Activated gamma-delta T cell treated with anti-CD3 and anti-CD28 coated beads, Interleukin-2, amount 50 U/mL, for 16 hours (primary cell): Measurements from ENCODE around the gene ASTN2.

Source experiments
- DNase-seq: peaks from one replicate; pipeline ENCODE4 v3.0.0-alpha.2; 2020; ENCODE audit warnings: low read depth

ASTN2 gene

GRCh38 chr9:117164512-117164911, 250.3 kb downstream of the ASTN2 start:
- DNase-seq = no peak

GRCh38 chr9:117160254-117160653, 254.6 kb downstream of the ASTN2 start:
- DNase-seq = no peak

GRCh38 chr9:117156771-117157535, 257.9 kb downstream of the ASTN2 start:
- DNase-seq = no peak

GRCh38 chr9:117156144-117156688, 258.6 kb downstream of the ASTN2 start:
- DNase-seq = no peak

- no peak for DNase-seq
Measured at GRCh38 chr9:117153021-117153420, 261.8 kb downstream of the ASTN2 start.

GRCh38 chr9:117151716-117152115, 263.1 kb downstream of the ASTN2 start:
- DNase-seq = no peak

- no peak for DNase-seq
Measured at GRCh38 chr9:117149996-117150395, 264.9 kb downstream of the ASTN2 start.

- DNase-seq = no peak
Measured at GRCh38 chr9:117145811-117146490, 268.9 kb downstream of the ASTN2 start.

- DNase-seq = no peak
Measured at GRCh38 chr9:117145081-117145480, 269.8 kb downstream of the ASTN2 start.

- DNase-seq = no peak
Measured at GRCh38 chr9:117138231-117138630, 276.6 kb downstream of the ASTN2 start.

- DNase-seq = no peak
Measured at GRCh38 chr9:117136461-117136860, 278.4 kb downstream of the ASTN2 start.

GRCh38 chr9:117135501-117136098, 279.3 kb downstream of the ASTN2 start:
- DNase-seq = no peak

GRCh38 chr9:117134826-117135500, 279.9 kb downstream of the ASTN2 start:
- no peak for DNase-seq

GRCh38 chr9:117126871-117127270, 288.0 kb downstream of the ASTN2 start:
- DNase-seq = no peak

GRCh38 chr9:117125531-117125930, 289.3 kb downstream of the ASTN2 start:
- DNase-seq = no peak

GRCh38 chr9:117123729-117124128, 291.1 kb downstream of the ASTN2 start:
- DNase-seq = no peak

GRCh38 chr9:117122953-117123352, 291.9 kb downstream of the ASTN2 start:
- no peak for DNase-seq

- no peak for DNase-seq
Measured at GRCh38 chr9:117122102-117122501, 292.8 kb downstream of the ASTN2 start.

- DNase-seq = no peak
Measured at GRCh38 chr9:117121316-117121715, 293.5 kb downstream of the ASTN2 start.

- no peak for DNase-seq
Measured at GRCh38 chr9:117120061-117120460, 294.8 kb downstream of the ASTN2 start.

GRCh38 chr9:117116084-117116483, 298.8 kb downstream of the ASTN2 start:
- no peak for DNase-seq

GRCh38 chr9:117114768-117115167, 300.1 kb downstream of the ASTN2 start:
- no peak for DNase-seq
